ENCODE data around the gene NUBP2. TPM values are rescaled to one million over a fixed set of nuclear protein-coding genes. Genes with fewer than 3 reads are reported as not detected.

The NUBP2 gene
- total RNA-seq, 1 experiment from 2014 or later: 69.4 TPM

DNA sequence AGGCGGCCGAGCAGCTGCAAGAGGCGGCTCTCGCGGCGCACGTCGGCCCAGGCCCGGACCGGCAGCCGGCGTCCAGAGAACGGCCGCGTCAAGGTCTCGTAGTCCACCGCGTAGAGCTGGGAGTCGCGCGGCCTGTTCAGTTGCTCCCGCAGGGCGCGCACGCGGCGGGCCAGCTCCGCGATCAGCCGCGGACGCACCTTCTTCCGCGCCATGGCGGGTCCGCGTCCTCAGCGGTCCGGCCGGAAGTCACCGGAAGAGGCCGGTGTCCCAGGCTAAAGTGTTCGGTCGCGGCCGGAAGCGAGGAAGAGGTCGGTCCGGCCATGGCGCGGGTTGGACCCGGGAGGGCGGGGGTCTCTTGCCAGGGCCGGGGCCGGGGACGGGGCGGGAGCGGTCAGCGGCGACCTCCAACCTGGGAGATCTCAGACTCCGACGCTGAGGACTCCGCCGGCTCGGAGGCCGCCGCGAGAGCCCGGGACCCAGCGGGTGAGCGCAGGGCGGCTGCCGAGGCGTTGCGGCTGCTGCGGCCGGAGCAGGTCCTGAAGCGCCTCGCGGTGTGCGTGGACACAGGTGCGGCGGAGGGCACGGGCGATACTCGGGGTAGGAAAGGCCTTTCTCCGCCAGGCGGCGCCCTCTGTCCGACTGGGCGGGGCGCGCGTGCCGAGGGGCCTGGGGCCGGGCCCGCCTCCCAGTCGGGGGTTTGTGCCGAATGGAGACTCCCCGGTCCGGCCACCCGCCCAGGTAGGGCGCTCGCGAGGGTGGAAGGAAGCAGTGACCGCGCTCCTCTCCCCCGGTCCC lies 9.7 kb upstream of the NUBP2 start, which contains the start of gene MRPS34:
Gene MRPS34 (minus strand): TSS at position 227 of the 795 bp plus-strand sequence. CDS start 15 bp downstream, at position 212.
- no CpG with 5 or more reads among the region's 108 CpGs for WGBS (ENCODE audit: extremely low coverage, insufficient read length, low lambda C conversion rate)

More for the DNA sequence above, 9.7 kb upstream of the NUBP2 start, which contains the start of gene MRPS34:
- Histone ChIP-seq H2BK12ac (ENCODE audit: insufficient read length, low read depth, low read length) (no peak within 1 kb of the TSS), H3K79me1 (ENCODE audit: insufficient read depth, low read depth, low read length, poor library complexity, severe bottlenecking) (peaks cover 5% of the 10 kb centered on the region), H2BK5ac (ENCODE audit: insufficient read length, low read length) (no peak within 1 kb of the TSS), H3K23me2 (ENCODE audit: insufficient read length, low read depth, low read length, poor library complexity, severe bottlenecking) (peaks cover 9% of the 10 kb centered on the region), H4K91ac (ENCODE audit: insufficient read length, low read depth, low read length) (no peak within 1 kb of the TSS), H3K56ac (ENCODE audit: insufficient read length, low read depth, low read length) (no peak within 1 kb of the TSS), H3K9ac (ENCODE audit: extremely low read depth, insufficient read length, low read length) (peak within 1 kb of the TSS; percentile 66), H3K4ac (ENCODE audit: low read depth, low read length) (no peak within 1 kb of the TSS), H4K20me1 (ENCODE audit: control insufficient read depth, insufficient read depth, insufficient read length) (no peaks in the 10 kb centered on the region), H3K18ac (ENCODE audit: insufficient read length, low read depth, low read length) (peak within 1 kb of the TSS; percentile 44), H3K4me2 (ENCODE audit: insufficient read depth, insufficient read length, low read length) (peak within 1 kb of the TSS; percentile 64), H3T11ph (ENCODE audit: low read length) (no peak within 1 kb of the TSS), H2AFZ (ENCODE audit: low read length) (no peak within 1 kb of the TSS), H3K9me3 (ENCODE audit: control insufficient read depth, low read depth, low read length) (no peaks in the 10 kb centered on the region), H3K14ac (ENCODE audit: insufficient read depth, low read length) (peak within 1 kb of the TSS; percentile 79), H4K8ac (replicated peaks; ENCODE audit: insufficient read length, low read depth, low read length) (no peak within 1 kb of the TSS), H2BK15ac (ENCODE audit: low read depth, low read length) (no peak within 1 kb of the TSS), H3K23ac (ENCODE audit: insufficient read length, low read depth, low read length) (no peak within 1 kb of the TSS), H2AK5ac (ENCODE audit: insufficient read length, low read length) (no peak within 1 kb of the TSS), H2BK20ac (ENCODE audit: low read depth, low read length, poor library complexity, severe bottlenecking) (no peak within 1 kb of the TSS), H3K79me2 (ENCODE audit: insufficient read depth, low read length) (no peaks in the 10 kb centered on the region; the same call in 1 of the 2 replicates), H3K27ac (ENCODE audit: insufficient read length, low read depth, low read length) (no peak within 1 kb of the TSS), H2BK120ac (ENCODE audit: low read depth, low read length, poor library complexity, severe bottlenecking) (no peak within 1 kb of the TSS), H4K5ac (ENCODE audit: insufficient read length, low read depth, low read length) (no peak within 1 kb of the TSS), H3K4me1 (ENCODE audit: insufficient read depth, low read length) (no peaks in the 10 kb centered on the region), H3K27me3 (ENCODE audit: insufficient read depth, low read length) (no peaks in the 10 kb centered on the region)
- no peaks in the 10 kb centered on the region; the same call in 1 of the 2 replicates for H3K27me3 Mint-ChIP-seq (ENCODE audit: low read depth)
- H3K4me1 Mint-ChIP-seq: peaks cover 3 to 19% of the 10 kb centered on the region in 2 experiments
- H3K36me3 Mint-ChIP-seq (ENCODE audit: insufficient read depth in 1 of 3, low read depth in 3 of 3): peaks cover 9 to 41% (median 21%) of the 10 kb centered on the region in 3 experiments; a peak in 6 of 7 replicates
- peak within 1 kb of the TSS; percentile 95 to 98 for H3K4me3 Mint-ChIP-seq
- peak within 1 kb of the TSS; percentile 98 to 99 (median 99); a peak in 6 of 7 replicates for H3K27ac Mint-ChIP-seq
- DNase-seq: peak; percentile 91
- no peaks in the 10 kb centered on the region for H3K9me3 Mint-ChIP-seq
- TF ChIP-seq, protein P1, sequence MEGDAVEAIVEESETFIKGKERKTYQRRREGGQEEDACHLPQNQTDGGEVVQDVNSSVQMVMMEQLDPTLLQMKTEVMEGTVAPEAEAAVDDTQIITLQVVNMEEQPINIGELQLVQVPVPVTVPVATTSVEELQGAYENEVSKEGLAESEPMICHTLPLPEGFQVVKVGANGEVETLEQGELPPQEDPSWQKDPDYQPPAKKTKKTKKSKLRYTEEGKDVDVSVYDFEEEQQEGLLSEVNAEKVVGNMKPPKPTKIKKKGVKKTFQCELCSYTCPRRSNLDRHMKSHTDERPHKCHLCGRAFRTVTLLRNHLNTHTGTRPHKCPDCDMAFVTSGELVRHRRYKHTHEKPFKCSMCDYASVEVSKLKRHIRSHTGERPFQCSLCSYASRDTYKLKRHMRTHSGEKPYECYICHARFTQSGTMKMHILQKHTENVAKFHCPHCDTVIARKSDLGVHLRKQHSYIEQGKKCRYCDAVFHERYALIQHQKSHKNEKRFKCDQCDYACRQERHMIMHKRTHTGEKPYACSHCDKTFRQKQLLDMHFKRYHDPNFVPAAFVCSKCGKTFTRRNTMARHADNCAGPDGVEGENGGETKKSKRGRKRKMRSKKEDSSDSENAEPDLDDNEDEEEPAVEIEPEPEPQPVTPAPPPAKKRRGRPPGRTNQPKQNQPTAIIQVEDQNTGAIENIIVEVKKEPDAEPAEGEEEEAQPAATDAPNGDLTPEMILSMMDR (conservative IDR thresholded peaks at IDR 0.05): peak; percentile 96

Measured in H9 (cell line).